GM21447 (cell line): ENCODE results near the gene ARFGEF2.
"Not testable (repeated sequence)": the region's sequence is repeated elsewhere in the genome, so short reads cannot be mapped to it uniquely, and the experiment has no call there.

Source experiments
- ATAC-seq: cut with Tn5 transposase; IDR thresholded peaks from one replicate; pipeline ENCODE4 v1.9.1; 2021; ENCODE audit not compliant: unreplicated experiment

The ARFGEF2 gene

DNA sequence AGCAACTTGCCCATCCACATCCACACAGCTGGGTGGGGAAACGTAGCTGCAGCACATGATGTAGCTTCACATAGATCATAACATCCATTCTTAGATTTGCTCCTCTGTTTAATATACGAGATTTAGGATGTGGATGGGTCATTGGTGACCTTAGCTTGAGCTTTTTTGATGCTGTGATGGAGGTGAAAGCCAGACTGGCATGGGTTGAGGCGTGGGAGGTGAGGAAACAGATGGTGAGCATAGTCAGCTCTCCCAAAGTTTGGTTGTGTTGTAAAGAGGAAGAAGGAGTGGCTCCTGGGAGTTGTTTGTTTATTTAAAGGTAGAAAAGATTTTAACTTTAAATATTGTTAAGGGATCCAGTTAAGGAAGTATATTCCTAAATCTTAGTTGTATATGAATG, 5.3 kb downstream of the ARFGEF2 start:
- ATAC-seq: no peak

DNA sequence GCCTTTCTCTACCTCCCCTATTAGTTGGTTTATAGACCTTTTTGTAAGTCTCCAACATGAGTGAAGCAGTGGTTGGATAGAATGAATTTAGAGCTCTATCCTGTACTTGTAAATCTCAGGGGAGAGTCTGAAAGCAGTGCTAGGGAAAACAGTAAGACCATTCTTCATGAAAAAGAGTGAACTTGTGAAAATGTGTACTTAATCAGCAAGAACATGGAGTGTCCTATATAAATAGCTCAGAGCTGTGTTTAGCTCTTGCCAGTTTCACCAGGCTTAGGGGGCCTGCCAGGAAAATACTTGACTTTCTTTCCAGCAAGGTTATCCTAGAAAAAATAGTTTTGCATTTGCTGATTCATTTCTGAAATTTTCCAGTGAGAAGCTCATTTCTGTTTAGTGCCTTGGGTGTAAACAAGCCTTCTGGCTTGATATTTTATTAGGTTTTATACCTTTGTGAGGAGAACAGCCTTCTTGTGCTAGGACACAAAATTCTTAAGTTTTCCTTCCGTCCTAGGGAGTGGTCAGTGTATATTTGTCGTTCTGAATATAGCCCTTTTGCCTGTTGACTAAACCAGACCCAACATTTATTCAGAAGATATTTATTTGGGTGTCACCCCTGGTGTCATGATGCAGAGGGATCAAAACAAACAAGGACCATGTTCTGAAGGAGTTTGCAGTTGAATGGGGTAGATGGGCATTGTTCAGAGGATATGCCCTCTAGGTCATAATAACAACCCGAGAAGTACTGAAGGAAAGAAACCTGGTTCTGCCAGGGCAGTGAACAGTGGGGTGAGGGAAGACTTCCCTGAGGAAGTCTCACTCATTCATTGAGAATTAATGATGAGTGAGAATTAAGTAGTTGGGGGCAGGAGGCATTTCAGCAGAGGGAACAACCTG, 7.6 kb downstream of the ARFGEF2 start:
- no peak for ATAC-seq

DNA sequence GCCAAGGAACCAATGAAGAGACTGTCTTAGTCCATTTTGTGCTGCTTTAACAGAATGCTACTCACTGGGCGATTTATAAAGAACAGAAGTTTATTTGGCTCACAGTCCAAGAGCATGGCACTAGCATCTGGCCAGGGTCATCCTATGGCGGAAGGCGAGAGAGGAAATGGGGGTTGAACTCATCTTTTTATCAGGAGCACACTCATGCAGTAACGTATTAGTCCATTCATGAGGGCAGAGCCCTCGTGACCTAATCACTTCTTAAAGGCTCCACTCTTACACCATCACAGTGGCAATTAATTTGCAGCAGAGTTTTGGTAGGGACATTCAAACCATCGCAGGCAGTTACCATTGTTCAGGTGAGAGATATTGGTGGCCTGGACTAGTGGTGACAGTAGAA, 8.5 kb downstream of the ARFGEF2 start:
- no peak for ATAC-seq

DNA sequence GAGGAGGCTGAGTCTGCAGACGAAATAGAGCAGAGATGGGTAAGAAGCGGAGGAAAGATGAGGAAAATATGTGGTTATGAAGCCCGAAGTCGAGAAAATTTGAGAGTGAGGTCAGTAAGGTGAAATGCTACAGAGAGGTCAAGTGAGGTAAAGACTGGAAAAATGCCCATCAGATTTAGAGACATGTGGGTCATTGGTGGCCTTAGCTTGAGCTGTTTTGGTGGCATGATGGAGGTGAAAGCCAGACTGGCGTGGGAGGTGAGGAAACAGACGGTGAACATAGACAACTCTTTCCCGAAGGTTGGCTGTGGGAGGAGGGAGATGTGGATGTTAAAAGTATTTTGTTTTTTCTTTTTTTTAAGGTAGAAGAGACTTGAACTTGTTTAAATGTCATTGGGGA, 9.4 kb downstream of the ARFGEF2 start:
- no peak for ATAC-seq

DNA sequence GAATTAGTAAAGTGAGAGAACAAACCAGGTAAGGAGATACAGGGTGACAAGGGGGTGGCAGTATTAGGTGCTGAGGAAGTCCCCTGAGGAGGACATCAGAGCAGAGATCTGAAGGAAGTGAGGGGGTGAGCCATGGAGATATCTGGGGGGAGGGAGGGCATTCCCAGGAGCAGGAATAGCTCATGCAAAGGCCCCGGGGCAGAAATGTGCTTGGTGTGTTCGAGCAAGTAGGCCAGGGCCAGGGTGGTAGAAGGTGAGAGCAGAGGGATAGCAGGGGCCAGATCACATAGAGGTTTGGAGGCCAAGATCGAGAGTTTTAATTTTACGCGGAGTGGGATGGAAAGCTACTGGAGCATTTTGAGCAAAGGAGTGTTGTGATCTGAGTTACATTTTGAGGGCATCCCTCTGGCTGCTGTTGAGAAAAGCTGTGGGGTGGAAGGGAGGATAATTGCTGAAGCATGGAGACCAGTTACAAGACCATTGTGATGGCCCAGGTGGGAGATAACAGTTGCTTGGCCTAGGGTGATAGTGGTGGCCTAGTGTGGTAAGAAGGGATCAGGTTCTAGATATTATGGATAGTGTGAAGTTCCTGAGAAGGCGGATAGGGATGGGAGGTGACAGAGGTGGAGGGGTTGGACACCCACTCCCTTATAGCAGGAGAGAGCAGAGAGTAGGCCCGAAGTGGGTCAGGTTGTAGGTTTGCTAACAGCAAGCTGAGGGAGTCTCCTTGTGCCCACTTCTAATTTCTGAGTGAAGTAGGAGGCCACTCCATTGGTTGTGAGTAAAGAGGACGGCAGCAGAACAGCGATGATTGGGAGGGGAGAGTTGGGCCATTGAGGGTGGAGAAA, 10.2 kb downstream of the ARFGEF2 start:
- ATAC-seq: no peak

DNA sequence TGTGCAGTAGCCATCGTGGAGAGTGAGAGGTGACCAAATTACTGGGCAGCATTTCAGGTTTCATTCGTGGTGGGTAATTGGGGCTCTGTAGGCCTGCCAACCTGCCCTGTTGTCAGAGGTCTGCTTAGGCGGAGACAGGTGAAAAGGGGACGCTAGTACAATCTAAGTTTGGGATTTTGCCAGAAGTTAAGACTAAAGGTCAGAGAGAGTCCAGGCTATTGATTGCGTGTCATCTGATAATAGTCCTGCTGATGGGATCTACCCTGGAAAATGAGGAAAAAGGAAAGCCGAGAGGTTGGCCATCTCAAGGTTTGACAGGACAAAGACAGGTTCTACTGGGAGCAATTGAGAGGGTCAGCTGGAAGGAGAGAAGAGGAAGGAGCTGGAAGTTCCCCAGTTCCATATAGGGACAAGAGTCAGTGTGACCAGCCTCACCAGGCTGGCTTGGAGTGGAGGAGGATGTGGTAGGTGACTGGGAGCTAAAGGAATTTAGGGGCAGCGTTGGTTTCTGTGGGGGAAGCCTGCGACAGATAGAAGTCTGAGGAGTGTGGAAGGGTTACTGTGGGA, 10.9 kb downstream of the ARFGEF2 start:
- no peak for ATAC-seq

DNA sequence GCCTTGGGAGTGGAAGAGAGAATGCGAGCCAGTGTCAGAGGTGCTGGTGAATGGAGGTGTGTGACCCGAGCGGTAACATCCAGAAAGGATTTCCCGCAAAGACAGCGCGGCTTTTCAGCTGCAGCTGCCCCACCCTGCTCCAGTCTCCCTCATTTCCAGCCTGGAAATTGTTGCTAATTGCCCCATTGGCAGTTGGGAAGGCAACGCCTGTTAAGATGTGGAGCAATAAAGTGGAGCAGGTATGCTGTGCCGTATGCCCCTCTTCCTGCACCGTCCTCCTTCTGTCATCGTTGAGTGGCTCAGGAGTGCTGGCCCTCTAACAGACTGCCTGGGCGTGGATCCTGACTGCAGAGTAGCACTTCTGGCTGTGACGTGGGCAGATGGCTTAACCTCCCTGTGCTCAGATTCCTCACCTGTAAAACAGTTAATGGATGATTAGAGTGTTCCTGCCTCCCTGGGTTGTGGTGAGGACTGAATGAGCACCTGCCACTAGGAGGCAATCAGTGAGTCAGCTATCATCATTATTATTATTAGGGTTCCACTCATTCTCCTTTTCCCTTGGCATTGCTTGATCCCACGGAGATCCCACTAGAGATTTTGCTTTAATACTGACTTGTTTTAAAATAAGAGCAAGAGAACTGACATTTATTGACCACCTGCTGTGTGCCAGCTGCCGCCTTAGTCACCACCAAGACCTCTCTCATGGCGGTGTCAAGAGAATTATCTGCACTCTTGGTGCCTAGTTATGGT, 11.7 kb downstream of the ARFGEF2 start:
- no peak for ATAC-seq

DNA sequence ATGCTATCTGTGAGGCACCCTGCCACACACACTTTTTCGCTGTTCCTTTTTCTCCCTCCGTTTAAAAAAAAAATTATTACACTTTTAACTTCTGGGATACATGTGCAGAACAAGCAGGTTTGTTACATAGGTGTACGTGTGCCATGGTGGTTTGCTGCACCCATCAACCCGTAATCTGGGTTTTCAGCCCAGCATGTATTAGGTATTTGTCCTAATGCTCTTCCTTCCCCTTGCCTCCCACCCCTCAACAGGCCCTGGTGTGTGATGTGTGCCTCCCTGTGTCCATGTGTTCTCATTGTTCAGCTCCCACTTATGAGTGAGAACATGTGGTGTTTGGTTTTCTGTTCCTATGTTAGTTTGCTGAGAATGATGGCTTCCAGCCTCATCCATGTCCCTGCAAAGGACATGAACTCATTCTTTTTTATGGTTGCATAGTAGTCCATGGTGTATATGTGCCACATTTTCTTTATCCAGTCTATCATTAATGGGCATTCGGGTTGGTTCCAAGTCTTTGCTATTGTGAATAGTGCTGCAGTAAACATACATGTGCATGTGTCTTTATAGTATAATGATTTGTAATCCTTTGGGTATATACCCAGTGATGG, 12.9 kb downstream of the ARFGEF2 start:
- ATAC-seq: not testable (repeated sequence)

DNA sequence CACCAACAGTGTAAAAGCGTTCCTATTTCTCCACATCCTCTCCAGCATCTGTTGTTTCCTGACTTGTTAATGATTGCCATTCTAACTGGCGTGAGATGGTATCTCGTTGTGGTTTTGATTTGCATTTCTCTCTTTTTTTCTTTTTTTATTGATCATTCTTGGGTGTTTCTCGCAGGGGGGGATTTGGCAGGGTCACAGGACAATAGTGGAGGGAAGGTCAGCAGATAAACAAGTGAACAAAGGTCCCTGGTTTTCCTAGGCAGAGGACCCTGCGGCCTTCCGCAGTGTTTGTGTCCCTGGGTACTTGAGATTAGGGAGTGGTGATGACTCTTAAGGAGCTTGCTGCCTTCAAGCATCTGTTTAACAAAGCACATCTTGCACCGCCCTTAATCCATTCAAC, 13.5 kb downstream of the ARFGEF2 start:
- not testable (repeated sequence) for ATAC-seq

DNA sequence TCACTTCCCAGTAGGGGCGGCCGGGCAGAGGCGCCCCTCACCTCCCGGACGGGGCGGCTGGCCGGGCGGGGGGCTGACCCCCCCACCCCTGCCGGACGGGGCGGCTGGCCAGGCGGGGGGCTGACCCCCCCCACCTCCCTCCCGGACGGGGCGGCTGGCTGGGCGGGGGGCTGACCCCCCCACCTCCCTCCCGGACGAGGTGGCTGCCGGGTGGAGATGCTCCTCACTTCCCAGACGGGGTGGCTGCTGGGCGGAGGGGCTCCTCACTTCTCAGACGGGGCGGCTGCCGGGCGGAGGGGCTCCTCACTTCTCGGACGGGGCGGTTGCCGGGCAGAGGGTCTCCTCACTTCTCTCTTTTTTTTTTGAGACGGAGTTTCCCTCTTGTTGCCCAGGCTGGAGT, 14.7 kb downstream of the ARFGEF2 start:
- ATAC-seq: not testable (repeated sequence)

DNA sequence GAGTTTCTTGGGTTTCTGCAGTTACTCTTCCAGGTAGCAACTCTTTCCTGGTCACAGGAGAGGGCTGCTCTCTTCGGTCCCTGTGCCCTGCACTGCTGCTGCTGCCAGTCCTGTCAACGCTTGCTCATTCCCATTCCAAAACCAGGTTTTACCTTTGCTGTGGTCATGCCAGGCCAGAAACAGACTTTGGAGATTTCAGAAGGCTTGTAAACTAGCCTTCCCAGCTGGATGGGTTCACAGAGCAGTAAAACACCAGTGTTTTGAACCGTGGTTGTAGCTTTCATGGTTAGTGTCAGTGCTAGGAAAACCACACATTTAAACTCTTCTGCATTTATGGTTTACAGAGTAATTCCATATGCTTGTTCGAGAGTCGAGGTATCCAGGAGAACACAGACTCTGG, 16.2 kb downstream of the ARFGEF2 start:
- ATAC-seq: no peak

DNA sequence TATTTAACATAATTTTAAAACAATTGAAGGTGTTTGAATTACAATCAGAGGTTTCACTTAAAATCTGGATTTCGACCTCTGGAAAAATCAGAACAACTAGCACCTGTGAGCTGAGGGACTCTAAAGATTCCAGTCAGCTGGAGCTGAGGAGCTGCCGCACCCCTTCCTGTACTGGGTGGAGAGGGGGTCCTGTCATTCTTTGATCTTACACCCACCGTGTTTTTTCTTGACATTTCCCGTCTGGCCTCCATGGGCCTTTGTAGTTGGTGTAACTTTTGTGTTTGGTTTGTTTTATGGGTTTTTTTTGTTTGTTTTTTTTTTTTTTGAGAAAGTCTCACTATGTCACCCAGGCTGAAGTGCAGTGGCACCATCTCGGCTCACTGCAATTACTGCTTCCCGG, 17.2 kb downstream of the ARFGEF2 start:
- ATAC-seq: no peak

DNA sequence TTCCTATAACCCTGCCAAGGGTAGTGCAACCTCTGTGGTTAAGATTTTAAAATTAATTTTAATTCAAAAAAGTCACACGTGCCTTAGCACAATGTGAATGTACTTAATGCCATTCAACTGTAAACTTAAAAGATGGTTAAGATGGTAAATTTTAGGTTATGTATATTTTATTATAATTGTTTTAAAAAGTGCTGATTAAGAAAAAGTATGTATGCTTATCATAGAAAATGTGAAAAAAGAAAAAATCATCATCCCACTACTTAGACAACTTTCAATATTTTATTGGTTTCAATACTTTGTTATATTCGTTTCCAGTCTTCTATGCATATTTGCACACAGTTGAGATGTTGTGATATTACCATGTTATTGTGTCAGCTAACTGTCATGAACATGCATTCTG, 18.7 kb downstream of the ARFGEF2 start:
- ATAC-seq: no peak

DNA sequence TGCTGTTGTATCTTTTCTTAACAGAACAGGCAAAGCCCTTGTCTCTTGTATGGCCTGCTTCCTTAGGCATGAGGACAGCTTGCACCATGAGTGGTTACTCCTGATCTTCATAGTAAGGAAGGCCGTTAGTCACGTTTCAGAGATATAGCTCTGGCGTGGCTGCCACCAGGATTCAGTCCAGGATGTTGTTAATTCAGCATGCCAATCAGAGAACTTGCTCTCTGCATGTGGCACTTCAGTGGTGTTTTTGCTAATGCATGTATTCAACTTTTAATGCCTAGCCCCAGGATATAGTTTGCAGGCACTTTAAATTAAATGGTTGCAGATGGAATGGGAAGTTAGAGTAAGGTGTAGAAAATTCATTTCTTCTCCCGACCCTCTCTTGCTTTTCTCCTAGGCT, 20.0 kb downstream of the ARFGEF2 start:
- ATAC-seq: no peak

DNA sequence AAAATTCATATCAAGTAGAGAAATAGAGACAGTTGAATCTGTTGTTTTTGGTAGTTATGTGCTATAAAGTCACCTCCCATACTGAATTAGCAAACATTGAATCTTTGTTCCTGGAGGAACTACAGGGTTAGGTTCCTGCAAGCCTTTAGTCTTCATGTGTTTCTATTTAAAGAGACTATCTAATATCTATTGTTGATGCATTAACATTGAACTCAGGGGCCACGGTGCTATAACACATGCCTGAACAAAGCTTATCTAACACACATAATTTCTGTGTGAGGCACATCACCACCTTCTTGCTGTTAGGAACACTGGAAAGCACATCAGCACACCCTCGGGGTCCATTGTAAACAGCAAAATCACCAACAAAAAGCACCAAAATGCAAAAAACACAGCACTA, 21.2 kb downstream of the ARFGEF2 start:
- ATAC-seq: no peak

DNA sequence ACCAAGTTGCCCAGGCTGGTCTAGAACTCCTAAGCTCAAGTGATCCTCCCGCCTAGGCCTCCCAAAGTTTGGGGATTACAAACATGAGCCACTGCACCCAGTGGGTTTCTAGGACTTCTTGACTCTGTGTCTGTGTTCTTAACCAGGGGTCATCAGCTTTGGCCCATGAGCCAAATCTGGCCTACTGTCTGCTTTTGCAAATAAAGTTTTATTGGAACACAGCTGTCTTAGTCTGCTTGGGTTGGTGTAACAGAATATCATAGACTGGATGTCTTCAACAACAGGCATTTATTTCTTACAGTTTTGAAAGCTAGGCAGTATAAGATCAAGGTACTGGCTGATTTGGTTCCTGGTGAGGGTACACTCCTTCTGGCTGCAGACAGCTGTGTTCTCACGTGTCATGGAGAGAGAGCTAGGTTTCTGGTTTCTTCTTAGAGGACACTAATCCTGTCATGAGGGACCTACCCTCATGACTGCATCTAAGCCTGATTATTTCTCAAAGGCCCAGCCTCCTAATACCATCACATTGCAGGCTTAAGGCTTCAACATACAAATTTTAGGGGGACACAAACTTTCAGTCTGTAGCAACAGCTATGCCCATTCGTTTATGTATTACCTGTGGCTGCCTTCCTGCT, 23.3 kb downstream of the ARFGEF2 start:
- no peak for ATAC-seq

DNA sequence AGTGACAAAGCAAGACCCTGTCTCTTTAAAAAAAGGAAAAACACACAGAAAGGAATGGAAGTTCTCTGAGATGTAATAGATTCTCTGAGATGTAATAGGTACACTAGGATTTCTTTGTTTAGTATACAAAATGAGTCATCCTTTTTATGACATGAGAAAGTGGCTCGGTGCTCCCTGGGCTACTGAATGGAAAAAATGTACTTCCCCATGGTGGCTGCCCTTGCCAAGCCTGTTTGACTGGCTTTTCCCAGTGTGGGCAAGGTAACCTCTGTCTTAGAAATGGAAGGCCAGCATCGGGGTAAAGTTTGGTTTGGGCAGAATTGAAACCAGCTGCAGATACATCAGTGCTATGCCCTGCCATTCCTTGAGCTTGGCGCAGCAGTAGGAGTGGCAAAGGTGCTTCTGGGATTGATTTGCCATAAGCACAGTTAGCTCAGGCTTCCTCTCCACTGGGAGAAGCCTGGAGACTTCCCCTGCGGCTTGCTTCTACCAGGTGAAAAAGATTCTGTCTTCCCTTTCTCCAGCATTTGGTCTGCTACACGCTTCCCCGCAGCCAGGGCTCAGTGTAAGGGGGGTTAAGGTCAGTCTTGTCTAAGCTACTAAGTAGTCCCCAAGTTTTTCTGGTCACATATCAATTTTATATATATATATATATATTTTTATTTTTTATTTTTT, 24.5 kb downstream of the ARFGEF2 start:
- no peak for ATAC-seq

DNA sequence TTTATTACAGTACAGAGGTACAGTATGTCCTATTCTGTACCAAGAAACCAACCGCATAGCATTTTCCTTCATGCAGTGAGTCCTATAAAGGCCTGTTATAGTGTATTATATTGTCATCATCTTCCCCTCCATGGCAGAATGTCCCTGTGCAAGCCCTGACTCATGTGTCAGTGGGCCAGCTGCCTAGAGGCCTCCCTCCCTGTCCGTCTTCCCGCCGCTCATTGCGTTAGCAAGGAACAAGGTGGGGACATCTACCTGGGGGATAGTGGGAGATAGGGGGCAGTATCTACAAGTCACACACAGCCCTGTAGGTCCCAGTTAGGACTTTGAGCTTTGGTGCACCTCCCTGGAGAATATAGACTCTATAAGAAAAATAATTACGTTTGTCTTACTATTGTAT, 27.1 kb downstream of the ARFGEF2 start:
- ATAC-seq: no peak

DNA sequence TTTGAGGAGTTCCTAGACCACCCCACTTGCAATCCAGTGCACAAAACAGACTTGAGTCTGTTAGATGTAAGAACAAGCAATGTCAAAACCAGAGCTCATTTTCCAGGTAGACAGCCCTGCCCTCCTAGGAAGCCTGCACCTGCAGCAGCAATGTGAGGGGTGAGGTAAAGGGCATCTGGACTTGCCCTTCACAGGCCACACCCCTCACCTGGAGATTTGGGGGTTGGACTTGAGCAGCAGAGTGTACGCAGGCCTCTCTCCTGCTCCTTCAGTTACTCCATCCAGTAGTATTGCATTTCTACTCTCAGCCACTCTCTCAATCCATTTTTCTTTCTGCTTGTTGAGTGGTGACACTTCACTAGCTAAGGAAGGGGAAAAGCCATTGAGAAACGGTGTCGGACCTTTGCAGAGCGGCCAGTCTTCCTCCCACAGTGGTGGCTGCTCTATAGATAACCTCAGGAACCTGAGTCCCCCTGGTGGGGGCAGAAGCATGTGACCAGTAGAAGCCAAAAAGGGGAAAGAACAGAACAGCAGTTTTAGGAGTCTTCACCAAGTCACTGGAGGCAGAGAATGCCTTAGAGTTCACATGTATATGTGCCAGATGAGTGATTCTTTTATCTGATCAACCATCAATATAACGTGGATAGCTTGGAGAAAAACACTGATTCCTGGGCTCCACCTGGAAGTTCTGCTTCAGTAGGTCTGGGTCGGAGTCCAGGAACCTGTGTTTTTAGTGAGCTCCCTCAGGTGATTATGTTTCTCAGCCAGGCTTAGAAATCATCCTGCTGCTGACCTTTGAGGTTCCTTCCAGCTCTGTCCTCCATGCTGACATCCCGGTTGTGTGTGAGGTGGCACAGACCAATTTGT, 28.0 kb downstream of the ARFGEF2 start:
- no peak for ATAC-seq
